ENCODE results near the gene BYSL.

Gene BYSL

DNA sequence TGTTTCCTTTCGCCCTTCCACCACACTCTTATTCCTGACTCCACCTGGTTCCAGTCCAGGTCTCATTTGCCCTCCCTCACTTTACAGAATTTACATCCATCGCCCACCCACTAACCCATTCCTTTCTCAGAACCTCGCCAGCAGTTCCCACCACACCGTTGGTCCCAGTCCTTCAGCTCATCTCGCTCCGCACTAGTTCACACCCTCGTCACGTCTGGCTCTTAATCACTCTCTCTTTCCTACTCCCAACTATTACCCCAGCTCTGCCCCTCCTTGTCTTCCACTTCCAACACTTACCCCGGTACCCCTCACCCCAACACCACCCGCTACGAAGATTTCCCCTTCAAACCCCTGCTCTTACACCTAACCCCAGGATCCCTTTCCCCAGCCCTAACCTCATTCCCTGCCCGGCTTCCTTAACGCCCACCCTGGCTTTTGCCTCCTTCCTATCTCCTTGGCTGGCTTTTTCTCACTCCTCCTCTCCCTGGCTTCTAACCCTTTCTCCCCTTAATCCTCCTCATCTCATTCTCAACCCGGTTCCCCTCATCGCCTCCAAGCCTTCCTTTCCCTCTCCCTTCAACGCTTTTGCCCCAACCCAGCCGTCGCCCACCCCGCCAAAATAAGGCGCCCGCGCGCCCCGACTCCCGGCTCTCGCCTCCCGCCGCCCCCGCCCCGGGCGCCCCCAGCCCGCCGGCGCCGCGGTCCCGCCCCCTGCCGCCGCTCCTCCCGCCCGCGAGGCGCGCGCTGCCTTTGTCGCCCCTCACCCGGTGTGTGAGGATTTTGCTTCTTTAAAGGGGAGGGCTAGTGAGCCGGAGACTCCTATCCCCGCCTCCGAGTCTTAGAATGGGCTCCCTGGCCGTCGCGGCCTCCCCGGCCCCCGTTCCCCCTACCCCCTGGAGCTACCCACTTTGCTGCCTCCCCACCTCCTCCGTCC, 26.7 kb upstream of the BYSL start:
- peak; percentile 13 for DNase-seq (ENCODE audit: extremely low spot score)
- CTCF ChIA-PET: interaction anchor here (1.0 kb wide), 1 partner anchor 26 kb away, joined by 4 read pairs; the partner anchor contains the start of genes BYSL and MED20

DNA sequence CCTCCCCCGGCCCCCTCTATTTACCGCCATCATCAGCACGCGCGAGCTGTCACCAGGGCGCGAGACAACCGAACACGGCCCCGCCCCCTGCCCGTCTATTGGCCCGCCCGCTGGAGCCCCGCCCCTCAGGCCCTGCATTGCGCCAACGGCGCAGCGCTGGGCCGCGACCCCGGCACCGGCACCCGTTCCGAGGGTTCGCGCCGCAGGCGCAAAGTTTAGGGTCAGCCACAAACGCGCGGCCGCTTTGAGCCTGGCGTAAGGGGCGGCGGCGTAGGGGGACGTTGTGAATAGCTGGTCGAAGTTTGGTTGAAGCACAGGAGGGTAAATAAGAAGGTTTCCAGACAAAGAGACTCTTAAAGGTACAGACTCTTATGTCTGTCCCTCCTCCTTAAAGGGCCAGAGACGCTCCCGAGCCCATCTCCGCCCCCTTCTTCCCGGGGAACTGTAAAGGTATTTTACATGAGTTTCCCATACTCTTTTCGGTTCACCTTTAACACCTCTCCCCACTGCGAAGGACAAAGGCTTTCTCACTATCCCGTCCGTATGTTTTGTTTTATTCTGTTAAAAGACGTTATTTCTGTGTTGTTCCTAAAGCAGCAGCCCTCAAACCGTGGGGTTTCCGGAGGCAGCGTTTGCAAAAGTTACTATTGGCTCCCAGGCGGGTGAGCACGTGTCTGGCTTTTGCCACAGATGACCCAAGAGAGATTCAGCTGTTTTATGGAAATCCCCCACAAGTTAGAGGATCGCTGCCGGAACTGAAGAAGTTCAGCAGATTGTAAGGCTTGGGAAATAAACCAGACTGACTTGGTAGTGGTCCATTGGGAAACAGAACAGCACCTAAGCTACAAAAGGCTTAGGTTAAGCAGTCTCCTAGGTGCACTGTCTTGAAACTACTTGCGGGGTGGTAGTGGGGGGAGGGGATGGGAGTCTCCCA, 25.7 kb upstream of the BYSL start, which contains the start of gene USP49:
TSS of gene USP49 (minus strand) at position 76 of the 934 bp plus-strand sequence. CDS start 88,392 bp downstream, outside the sequence.
- TF ChIP-seq FOXA1 (IDR thresholded peaks at IDR 0.05) (no peak), L3MBTL2 (conservative IDR thresholded peaks at IDR 0.05) (peak; percentile 64)
- DNase-seq (ENCODE audit: extremely low spot score): peak; percentile 94
- POLR2A ChIA-PET: interaction anchor here (0.8 to 2.6 kb wide), 8 partner anchors 8 to 153 kb away, joined by 3 to 11 read pairs (median 4); partner anchors contain the start of genes BYSL, MED20 and TOMM6
- CTCF ChIA-PET: interaction anchor here (0.6 to 1.4 kb wide), 3 partner anchors 25 to 1631 kb away, joined by 3 to 8 read pairs (median 3); partner anchors contain the start of genes BYSL and MED20

More for the DNA sequence above, 26.7 kb upstream of the BYSL start:
- POLR2A ChIA-PET: interaction anchor here (0.8 to 2.6 kb wide), 8 partner anchors 7 to 154 kb away, joined by 3 to 9 read pairs (median 4); partner anchors contain the start of genes BYSL, MED20 and TOMM6
- no peak for TF ChIP-seq BHLHE40 (IDR thresholded peaks at IDR 0.05; ENCODE audit: borderline replicate concordance)
- TF ChIP-seq L3MBTL2 (conservative IDR thresholded peaks at IDR 0.05): 0 out of 2 replicates have a peak, but pooled peaks have one; percentile 17

- 0 out of 2 replicates have a peak, but pooled peaks have one; percentile 7 for TF ChIP-seq ZNF384 (IDR thresholded peaks at IDR 0.05)
- TF ChIP-seq CTBP1 (IDR thresholded peaks at IDR 0.05; ENCODE audit: borderline replicate concordance): no peak
- ChIA-PET POLR2A (interaction anchor here (1.0 to 2.6 kb wide), 5 partner anchors 9 to 113 kb away, joined by 3 to 11 read pairs (median 4); partner anchors contain the start of genes BYSL and MED20), CTCF (interaction anchor here (0.6 to 1.4 kb wide), 3 partner anchors 25 to 281 kb away, joined by 3 to 8 read pairs (median 5); partner anchors contain the start of genes BYSL and MED20)
- DNase-seq (ENCODE audit: extremely low spot score): no peak
Measured at GRCh38 chr6:41896281-41896680, 25.0 kb upstream of the BYSL start.

GRCh38 chr6:41900861-41901260, 20.4 kb upstream of the BYSL start:
- TF ChIP-seq ELF4 (IDR thresholded peaks at IDR 0.05): no peak
- TF ChIP-seq ARNT (IDR thresholded peaks at IDR 0.05): no peak
- TF ChIP-seq LEF1 (IDR thresholded peaks at IDR 0.05; ENCODE audit: borderline replicate concordance): no peak
- TF ChIP-seq, protein P1, sequence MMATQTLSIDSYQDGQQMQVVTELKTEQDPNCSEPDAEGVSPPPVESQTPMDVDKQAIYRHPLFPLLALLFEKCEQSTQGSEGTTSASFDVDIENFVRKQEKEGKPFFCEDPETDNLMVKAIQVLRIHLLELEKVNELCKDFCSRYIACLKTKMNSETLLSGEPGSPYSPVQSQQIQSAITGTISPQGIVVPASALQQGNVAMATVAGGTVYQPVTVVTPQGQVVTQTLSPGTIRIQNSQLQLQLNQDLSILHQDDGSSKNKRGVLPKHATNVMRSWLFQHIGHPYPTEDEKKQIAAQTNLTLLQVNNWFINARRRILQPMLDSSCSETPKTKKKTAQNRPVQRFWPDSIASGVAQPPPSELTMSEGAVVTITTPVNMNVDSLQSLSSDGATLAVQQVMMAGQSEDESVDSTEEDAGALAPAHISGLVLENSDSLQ (IDR thresholded peaks at IDR 0.05): no peak
- TF ChIP-seq TARDBP (IDR thresholded peaks at IDR 0.05): no peak
- TF ChIP-seq BHLHE40 (IDR thresholded peaks at IDR 0.05; ENCODE audit: borderline replicate concordance): no peak
- no peak for TF ChIP-seq SUZ12 (IDR thresholded peaks at IDR 0.05)
- TF ChIP-seq FOXM1 (IDR thresholded peaks at IDR 0.05; ENCODE audit: borderline replicate concordance): no peak
- no peak for TF ChIP-seq ZNF384 (IDR thresholded peaks at IDR 0.05)
- no peak for TF ChIP-seq NFRKB (IDR thresholded peaks at IDR 0.05)
- TF ChIP-seq FOXK2 (IDR thresholded peaks at IDR 0.05): no peak
- no peak for TF ChIP-seq FOXA1 (IDR thresholded peaks at IDR 0.05)
- TF ChIP-seq L3MBTL2 (conservative IDR thresholded peaks at IDR 0.05): no peak
- TF ChIP-seq SP1 (IDR thresholded peaks at IDR 0.05): no peak
- TF ChIP-seq HDGF (IDR thresholded peaks at IDR 0.05; ENCODE audit: borderline replicate concordance): no peak
- no peak for TF ChIP-seq CTBP1 (IDR thresholded peaks at IDR 0.05; ENCODE audit: borderline replicate concordance)
- ChIA-PET POLR2A (no interaction called here), CTCF (no interaction called here)
- DNase-seq (ENCODE audit: extremely low spot score): no peak

- ChIA-PET CTCF (no interaction called here), POLR2A (no interaction called here)
- no peak for DNase-seq (ENCODE audit: extremely low spot score)
- no peak for TF ChIP-seq CTBP1 (IDR thresholded peaks at IDR 0.05; ENCODE audit: borderline replicate concordance)
- no peak for TF ChIP-seq FOXA1 (IDR thresholded peaks at IDR 0.05)
- TF ChIP-seq HDGF (IDR thresholded peaks at IDR 0.05; ENCODE audit: borderline replicate concordance): no peak
- TF ChIP-seq FOXM1 (IDR thresholded peaks at IDR 0.05; ENCODE audit: borderline replicate concordance): no peak
- TF ChIP-seq L3MBTL2 (conservative IDR thresholded peaks at IDR 0.05): no peak
- no peak for TF ChIP-seq FOXK2 (IDR thresholded peaks at IDR 0.05)
- TF ChIP-seq, protein P1 (IDR thresholded peaks at IDR 0.05): no peak
- TF ChIP-seq NFRKB (IDR thresholded peaks at IDR 0.05): no peak
- no peak for TF ChIP-seq ELF4 (IDR thresholded peaks at IDR 0.05)
- TF ChIP-seq LEF1 (IDR thresholded peaks at IDR 0.05; ENCODE audit: borderline replicate concordance): no peak
Measured at GRCh38 chr6:41901882-41902519, 19.3 kb upstream of the BYSL start.

DNA sequence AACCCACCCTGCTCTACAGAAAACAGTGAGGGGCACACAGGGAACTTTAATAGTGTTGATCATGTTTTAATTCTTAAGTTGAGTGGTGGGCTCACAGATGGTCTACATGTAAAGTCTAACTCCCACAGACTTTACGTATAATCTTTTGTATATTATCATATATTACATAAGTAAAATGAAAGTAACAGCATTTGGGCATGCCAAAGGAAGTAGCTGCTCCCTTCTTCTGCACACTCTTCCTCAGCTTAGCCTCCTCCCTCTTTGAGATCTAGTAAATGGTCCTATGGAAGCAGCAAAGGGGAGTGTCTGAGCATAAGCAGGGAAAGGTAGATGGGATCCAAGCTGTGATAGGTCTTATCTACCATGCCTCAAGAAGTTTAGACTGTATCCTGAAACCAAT, 11.6 kb upstream of the BYSL start:
- no peak for TF ChIP-seq ARNT (IDR thresholded peaks at IDR 0.05)
- no peak for TF ChIP-seq LEF1 (IDR thresholded peaks at IDR 0.05; ENCODE audit: borderline replicate concordance)
- no peak for TF ChIP-seq TARDBP (IDR thresholded peaks at IDR 0.05)
- no peak for TF ChIP-seq SP1 (IDR thresholded peaks at IDR 0.05)
- TF ChIP-seq, protein P1 (IDR thresholded peaks at IDR 0.05): no peak
- TF ChIP-seq FOXM1 (IDR thresholded peaks at IDR 0.05; ENCODE audit: borderline replicate concordance): no peak
- no peak for TF ChIP-seq ELF4 (IDR thresholded peaks at IDR 0.05)
- TF ChIP-seq NFRKB (IDR thresholded peaks at IDR 0.05): no peak
- TF ChIP-seq BHLHE40 (IDR thresholded peaks at IDR 0.05; ENCODE audit: borderline replicate concordance): no peak
- no peak for DNase-seq (ENCODE audit: extremely low spot score)
- ChIA-PET POLR2A (no interaction called here), CTCF (interaction anchor here (1.6 kb wide), 1 partner anchor 11 kb away, joined by 5 read pairs; the partner anchor contains the start of gene MED20)
